ENCODE results near the gene PIK3CD. TPM values are rescaled to one million over a fixed set of nuclear protein-coding genes. Genes with fewer than 3 reads are reported as not detected.

Gene PIK3CD
- polyA plus RNA-seq, 1 of the 3 experiments (the other 2 are of a cell fraction): 6.0 TPM

- H3K36me3 ChIP-seq (replicated peaks in 1 of 2; ENCODE audit: control insufficient read depth in 1 of 2, insufficient read depth in 2 of 2, low read length in 1 of 2): peaks cover 6 to 24% of the 10 kb centered on the region in 2 experiments
- WGBS (ENCODE audit: low lambda C conversion rate): 92% methylated on average over 15 of the region's 24 CpGs
Observed at GRCh38 chr1:9724706-9725476, 73.4 kb downstream of the PIK3CD start.

More at GRCh38 chr1:9724706-9725476, 73.4 kb downstream of the PIK3CD start:
- no peaks in the 10 kb centered on the region; a peak in 1 of 4 replicates for H3K4me1 ChIP-seq (ENCODE audit: control insufficient read depth in 1 of 2, insufficient read depth in 2 of 2, low read depth in 1 of 2, low read length in 1 of 2)
- H3K27me3 ChIP-seq (ENCODE audit: insufficient read depth): no peaks in the 10 kb centered on the region
- H3K4me2 ChIP-seq: no peak overlapping the region
- ChIA-PET CTCF (interaction anchor here (0.6 to 3.0 kb wide), 19 partner anchors 9 to 458 kb away, joined by 3 to 9 read pairs (median 3); no protein-coding TSS in a partner anchor), POLR2A (interaction anchor here (0.6 kb wide), 1 partner anchor 63 kb away, joined by 3 read pairs; no protein-coding TSS in a partner anchor)
- H3K9me2 ChIP-seq: no peaks in the 10 kb centered on the region
- H4K20me1 ChIP-seq (ENCODE audit: insufficient read depth): no peaks in the 10 kb centered on the region
- no peak overlapping the region for H3K9ac ChIP-seq
- no peaks in the 10 kb centered on the region for H3K79me2 ChIP-seq (ENCODE audit: insufficient read depth)
- no peaks in the 10 kb centered on the region for H3K9me3 ChIP-seq
- H3F3A ChIP-seq (replicated peaks; ENCODE audit: insufficient read depth): no peaks in the 10 kb centered on the region
- peak; percentile 88 for DNase-seq
- peak; percentile 49 for TF ChIP-seq SMC3 (IDR thresholded peaks at IDR 0.05; ENCODE audit: low read depth, low read length)
- TF ChIP-seq FOXJ3 (CRISPR knock-in tag; IDR thresholded peaks at IDR 0.05): no peak
- TF ChIP-seq RAD21 (IDR thresholded peaks at IDR 0.05; ENCODE audit: low read length): peak; percentile 56
- TF ChIP-seq FOXM1 (IDR thresholded peaks at IDR 0.05; ENCODE audit: low read depth): no peak
- TF ChIP-seq CTCF (IDR thresholded peaks at IDR 0.05): peak; percentile 76
- TF ChIP-seq MAX (IDR thresholded peaks at IDR 0.05; ENCODE audit: low read depth): no peak
- no peak for TF ChIP-seq MXI1 (IDR thresholded peaks at IDR 0.05; ENCODE audit: low read depth, low read length)
- TF ChIP-seq RCOR1 (IDR thresholded peaks at IDR 0.05; ENCODE audit: low read length): no peak
- TF ChIP-seq IRF3 (IDR thresholded peaks at IDR 0.05; ENCODE audit: low read depth, low read length): no peak
- TF ChIP-seq NRF1 (IDR thresholded peaks at IDR 0.05; ENCODE audit: low read depth, low read length): no peak
- H2AFZ ChIP-seq (ENCODE audit: low read depth): no peak overlapping the region
- H3K4me3 ChIP-seq (ENCODE audit: low read depth in 2 of 2, low read length in 1 of 2): no peak overlapping the region; a peak in 1 of 4 replicates
- H3K27ac ChIP-seq (ENCODE audit: low read depth in 2 of 2, low read length in 1 of 2): no peak overlapping the region

All from SK-N-SH (cell line).